Upper lobe of left lung (tissue), 4 donors: ENCODE results near the gene TRPM2.

Experiments used
- CTCF ChIP-seq, 6 experiments: fragments of 450-650 bp in 4 of 6; fragments of 200-600 bp in 2 of 6; sonication (generic) in 2 of 6; IDR thresholded peaks; one replicate each; pipeline ENCODE4 v1.5.1; 2016 to 2019; ENCODE audit warnings: antibody characterized with exemption in 6 of 6
- EP300 ChIP-seq, 4 donors: sonication (generic); formaldehyde crosslinking; IDR thresholded peaks; one replicate each; pipeline ENCODE4 v1.5.1; 2017; ENCODE audit warnings: antibody characterized with exemption in 4 of 4, control low read depth in 2 of 4
- POLR2A ChIP-seq, 4 donors: fragments of 450-650 bp; IDR thresholded peaks; one replicate each; pipeline ENCODE4 v1.5.1; 2016 to 2017; ENCODE audit warnings: antibody characterized with exemption in 4 of 4, mild to moderate bottlenecking in 2 of 4
- POLR2AphosphoS5 ChIP-seq, 2 donors: sonication (generic); formaldehyde crosslinking; IDR thresholded peaks; one replicate each; pipeline ENCODE4 v1.5.1; 2017; ENCODE audit warnings: antibody characterized with exemption in 2 of 2

DNA sequence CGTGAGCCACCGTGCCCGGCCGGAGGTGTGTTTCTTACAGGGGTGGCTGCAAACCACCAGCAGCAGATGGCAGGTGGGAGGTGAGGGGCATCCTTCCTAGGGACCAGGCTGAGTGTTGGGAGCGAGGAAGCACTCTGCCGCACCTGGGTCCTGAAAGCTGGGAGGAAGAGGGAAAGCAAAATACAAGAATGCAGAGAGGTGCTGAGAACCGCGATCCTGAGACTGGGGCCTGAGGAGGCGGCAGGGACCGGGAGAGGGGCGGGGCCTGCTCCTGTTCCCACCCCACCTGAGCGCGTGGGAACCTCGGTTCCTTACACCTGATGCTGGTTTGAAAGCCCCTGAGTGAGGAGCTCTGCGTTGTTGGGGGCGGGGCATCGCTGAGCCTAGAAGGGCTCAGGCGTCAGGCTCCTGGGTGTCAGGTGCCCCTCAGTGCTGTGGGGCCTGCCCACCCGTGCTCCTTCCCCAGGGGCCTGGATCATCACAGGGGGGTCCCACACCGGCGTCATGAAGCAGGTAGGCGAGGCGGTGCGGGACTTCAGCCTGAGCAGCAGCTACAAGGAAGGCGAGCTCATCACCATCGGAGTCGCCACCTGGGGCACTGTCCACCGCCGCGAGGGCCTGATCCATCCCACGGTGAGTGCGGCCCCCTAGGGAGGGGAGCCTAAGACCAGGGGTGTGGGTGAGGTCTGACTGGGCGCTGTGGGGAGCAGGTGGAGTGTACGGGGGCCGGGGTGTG is 15.5 kb downstream of the TRPM2 start:
- TF ChIP-seq EP300 (IDR thresholded peaks at IDR 0.05) = no peak
- no peak for TF ChIP-seq CTCF (IDR thresholded peaks at IDR 0.05)
- no peak for TF ChIP-seq POLR2A (IDR thresholded peaks at IDR 0.05)
- TF ChIP-seq POLR2AphosphoS5 (IDR thresholded peaks at IDR 0.05) = no peak
